PC-3 (cell line): Measurements from ENCODE around the gene NSF. TPM values are rescaled to one million over a fixed set of nuclear protein-coding genes. Genes with fewer than 3 reads are reported as not detected.

Experiments
- ATAC-seq: fragments of 200-7000 bp; cut with Tn5 transposase; 2 replicates; pipeline ENCODE4 v1.9.1; 2020; ENCODE audit warnings: mild to moderate bottlenecking, moderate library complexity
- BruUV-seq: library from RNA; stranded (reverse); fragments of 400-500 nt; replicated peaks from 2 replicates; lab custom pipeline; 2021; lab: Mats Ljungman, UMichigan
- CTCF ChIA-PET: fragments of 300-600 bp; sonication (Branson Sonifier 250); formaldehyde crosslinking; loops from one replicate; lab custom pipeline; 2022; ENCODE audit warnings: antibody characterized with exemption; lab: Charles Lee
- POLR2A ChIA-PET: fragments of 300-600 bp; sonication (Branson Sonifier 250); formaldehyde crosslinking; loops from one replicate; lab custom pipeline; 2022; ENCODE audit warnings: antibody characterized with exemption; ENCODE audit not compliant: unreplicated experiment; lab: Charles Lee
- DNase-seq: peaks from one replicate; pipeline ENCODE4 v3.0.0-alpha.2; 2015
- H2AFZ ChIP-seq: fragments of 300-600 bp; sonication (generic); 2 replicates; pipeline ENCODE4 v1.6.0; 2016; ENCODE audit warnings: antibody characterized with exemption, low read length
- H3F3A ChIP-seq: fragments of 300-600 bp; sonication (generic); one replicate; pipeline ENCODE4 v1.6.0; 2017; ENCODE audit warnings: antibody characterized with exemption, low read length, control low read depth, mild to moderate bottlenecking; ENCODE audit not compliant: unreplicated experiment
- H3K27ac ChIP-seq: fragments of 300-600 bp; sonication (generic); 2 replicates; pipeline ENCODE4 v1.5.1; 2016; ENCODE audit warnings: mild to moderate bottlenecking, low read length
- H3K27me3 ChIP-seq: fragments of 300-600 bp; sonication (generic); 2 replicates; pipeline ENCODE4 v1.6.1; 2016; ENCODE audit warnings: low read length, mixed read lengths
- H3K36me3 ChIP-seq: fragments of 300-600 bp; sonication (generic); 2 replicates; pipeline ENCODE4 v1.6.1; 2016; ENCODE audit warnings: low read depth, mixed run types, low read length, mixed read lengths
- H3K4me1 ChIP-seq: fragments of 300-600 bp; sonication (generic); 2 replicates; pipeline ENCODE4 v1.5.1; 2016; ENCODE audit warnings: low read length; ENCODE audit not compliant: insufficient read depth
- H3K4me2 ChIP-seq: fragments of 300-600 bp; sonication (generic); 2 replicates; pipeline ENCODE4 v1.6.0; 2016; ENCODE audit warnings: low read length
- H3K4me3 ChIP-seq: fragments of 300-600 bp; sonication (generic); 2 replicates; pipeline ENCODE4 v1.5.1; 2016; ENCODE audit warnings: mild to moderate bottlenecking, low read length, mixed read lengths
- H3K79me2 ChIP-seq: fragments of 300-600 bp; sonication (generic); 2 replicates; pipeline ENCODE4 v1.6.1; 2017; ENCODE audit warnings: low read length, mixed read lengths
- H3K9ac ChIP-seq: fragments of 300-600 bp; sonication (generic); 2 replicates; pipeline ENCODE4 v1.6.0; 2016; ENCODE audit warnings: mild to moderate bottlenecking, low read length
- H3K9me2 ChIP-seq: fragments of 300-600 bp; sonication (generic); replicated peaks from 2 replicates; pipeline ENCODE4 v1.6.1; 2016; ENCODE audit warnings: mixed run types, low read length, mixed read lengths
- H3K9me3 ChIP-seq: fragments of 300-600 bp; sonication (generic); 2 replicates; pipeline ENCODE4 v1.6.1; 2016; ENCODE audit warnings: low read length, mixed read lengths
- H4K20me1 ChIP-seq: fragments of 300-600 bp; sonication (generic); 2 replicates; pipeline ENCODE4 v1.6.1; 2016; ENCODE audit warnings: low read length, mixed read lengths
- EZH2 ChIP-seq: fragments of 300-600 bp; sonication (generic); IDR thresholded peaks from one replicate; pipeline ENCODE4 v1.6.1; 2017; ENCODE audit warnings: antibody characterized with exemption, mild to moderate bottlenecking, low read length; ENCODE audit not compliant: unreplicated experiment
- EZH2phosphoT487 ChIP-seq: fragments of 300-600 bp; sonication (generic); IDR thresholded peaks from 2 replicates; pipeline ENCODE4 v1.6.1; 2018; ENCODE audit warnings: mild to moderate bottlenecking, antibody characterized with exemption, low read length, borderline replicate concordance
- intact Hi-C: fragments of 100-400 bp; cut with micrococcal nuclease; formaldehyde crosslinking; loops from 2 replicates; pipeline ENCODE4 v1.9.0; 2023
- total RNA-seq: library from RNA; depleted of rRNA; stranded (reverse); fragments of >200 nt; gene quantifications from 2 replicates; pipeline ENCODE4 v1.2.3, GENCODE V29; 2014
- TF ChIP-seq, protein P1 (sequence below): fragments of 300-600 bp; sonication (generic); conservative IDR thresholded peaks from 2 replicates; pipeline ENCODE4 v1.5.1; 2017; ENCODE audit warnings: antibody characterized with exemption, low read depth, mild to moderate bottlenecking, low read length

The NSF gene
- total RNA-seq, 1 experiment from 2014 or later = 52.2 TPM

DNA sequence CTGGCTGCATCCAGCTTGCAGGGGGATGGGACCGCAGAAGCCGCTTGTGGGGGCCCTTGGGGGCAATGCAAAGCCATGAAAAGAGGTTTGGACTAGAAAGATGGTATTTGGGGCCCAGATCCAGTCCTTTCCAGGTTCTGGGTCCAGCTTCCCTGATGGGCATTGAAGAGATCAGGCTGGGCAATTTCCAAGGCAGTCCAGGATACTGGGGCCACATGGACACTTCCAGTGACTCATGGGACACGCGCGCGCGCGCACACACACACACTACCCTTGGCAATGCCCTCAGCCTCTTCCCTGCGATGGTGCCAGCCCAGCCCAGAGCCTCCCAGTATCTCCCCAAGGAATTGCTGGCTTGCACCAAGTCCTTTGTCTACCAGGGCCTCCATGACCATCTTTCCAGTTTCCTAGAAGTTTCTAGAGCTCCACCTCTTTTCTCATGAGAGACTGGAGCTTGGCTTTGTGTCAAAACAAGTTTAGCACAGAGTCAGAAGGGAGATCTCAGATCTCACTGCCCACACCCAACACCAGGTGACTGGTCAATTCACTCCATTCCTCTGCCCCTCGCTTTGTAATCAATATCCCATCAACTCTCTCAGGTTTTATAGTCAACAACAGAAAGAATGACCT, 183.8 kb downstream of the NSF start:
- Histone ChIP-seq H3K79me2 (no peaks in the 10 kb centered on the region), H3K9ac (no peak overlapping the region), H4K20me1 (no peaks in the 10 kb centered on the region), H3K36me3 (no peaks in the 10 kb centered on the region), H3K4me1 (peaks cover 27% of the 10 kb centered on the region), H3K27me3 (no peaks in the 10 kb centered on the region), H3F3A (no peaks in the 10 kb centered on the region), H3K27ac (no peak overlapping the region), H3K9me3 (no peaks in the 10 kb centered on the region), H3K9me2 (no peaks in the 10 kb centered on the region), H3K4me3 (no peak overlapping the region), H2AFZ (no peak overlapping the region), H3K4me2 (no peak overlapping the region)
- DNase-seq (no peak), ATAC-seq (no peak)
- intact Hi-C loops = no loop called here
- BruUV-seq = no TSS peak
- no peak for TF ChIP-seq EZH2
- TF ChIP-seq EZH2phosphoT487 = no peak
- TF ChIP-seq, protein P1, sequence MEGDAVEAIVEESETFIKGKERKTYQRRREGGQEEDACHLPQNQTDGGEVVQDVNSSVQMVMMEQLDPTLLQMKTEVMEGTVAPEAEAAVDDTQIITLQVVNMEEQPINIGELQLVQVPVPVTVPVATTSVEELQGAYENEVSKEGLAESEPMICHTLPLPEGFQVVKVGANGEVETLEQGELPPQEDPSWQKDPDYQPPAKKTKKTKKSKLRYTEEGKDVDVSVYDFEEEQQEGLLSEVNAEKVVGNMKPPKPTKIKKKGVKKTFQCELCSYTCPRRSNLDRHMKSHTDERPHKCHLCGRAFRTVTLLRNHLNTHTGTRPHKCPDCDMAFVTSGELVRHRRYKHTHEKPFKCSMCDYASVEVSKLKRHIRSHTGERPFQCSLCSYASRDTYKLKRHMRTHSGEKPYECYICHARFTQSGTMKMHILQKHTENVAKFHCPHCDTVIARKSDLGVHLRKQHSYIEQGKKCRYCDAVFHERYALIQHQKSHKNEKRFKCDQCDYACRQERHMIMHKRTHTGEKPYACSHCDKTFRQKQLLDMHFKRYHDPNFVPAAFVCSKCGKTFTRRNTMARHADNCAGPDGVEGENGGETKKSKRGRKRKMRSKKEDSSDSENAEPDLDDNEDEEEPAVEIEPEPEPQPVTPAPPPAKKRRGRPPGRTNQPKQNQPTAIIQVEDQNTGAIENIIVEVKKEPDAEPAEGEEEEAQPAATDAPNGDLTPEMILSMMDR = no peak
- ChIA-PET POLR2A (no interaction called here), CTCF (no interaction called here)

DNA sequence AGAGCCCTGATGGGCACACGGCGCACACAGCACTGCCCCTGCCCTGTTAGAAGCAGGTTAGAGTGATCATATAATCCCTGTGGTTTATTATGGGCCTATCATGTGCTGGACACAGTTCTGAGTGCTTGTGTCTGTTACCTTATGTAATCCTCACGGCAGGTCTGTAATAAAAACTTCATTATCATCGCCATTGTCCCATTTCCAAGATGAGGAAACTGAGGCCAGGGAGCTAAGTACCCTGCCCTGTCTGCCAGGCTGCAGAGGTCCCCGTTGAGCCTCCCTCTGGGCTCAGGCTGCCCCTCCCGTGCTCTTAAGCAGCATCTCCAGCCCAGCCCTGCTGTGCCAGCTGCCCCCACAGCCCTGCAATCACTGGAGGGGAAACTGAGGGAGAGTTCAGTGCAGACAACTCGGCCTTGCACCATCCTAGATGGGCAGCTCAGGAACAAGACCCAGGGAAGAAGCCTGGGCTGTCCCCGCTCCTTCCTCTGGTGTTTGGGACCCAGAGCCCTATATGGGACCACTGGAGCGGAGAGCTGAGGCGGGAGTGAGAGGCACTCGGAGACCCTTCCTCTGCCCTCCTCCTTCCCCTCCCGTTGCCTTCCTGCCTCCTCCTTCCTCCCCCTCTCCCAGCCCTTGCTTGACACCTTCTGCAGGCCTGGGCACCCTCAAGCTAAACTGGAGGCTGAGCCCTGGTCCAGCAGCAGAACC, 186.0 kb downstream of the NSF start:
- no peak overlapping the region for H3K4me2 ChIP-seq
- no peaks in the 10 kb centered on the region for H3K9me2 ChIP-seq
- H3K4me1 ChIP-seq = peaks cover 7% of the 10 kb centered on the region; the same call in 1 of the 2 replicates
- no peaks in the 10 kb centered on the region for H3K27me3 ChIP-seq
- H3K36me3 ChIP-seq = no peaks in the 10 kb centered on the region
- ChIA-PET CTCF (no interaction called here), POLR2A (no interaction called here)
- no peaks in the 10 kb centered on the region for H3K9me3 ChIP-seq
- BruUV-seq = no TSS peak
- DNase-seq = no peak
- H4K20me1 ChIP-seq = no peaks in the 10 kb centered on the region
- no peak overlapping the region for H3K4me3 ChIP-seq
- no peaks in the 10 kb centered on the region for H3F3A ChIP-seq
- no peak for ATAC-seq
- H2AFZ ChIP-seq = no peak overlapping the region
- no peak overlapping the region for H3K27ac ChIP-seq
- no peak overlapping the region for H3K9ac ChIP-seq
- TF ChIP-seq, protein P1 = no peak
- TF ChIP-seq EZH2phosphoT487 (no peak), EZH2 (no peak)
- no peaks in the 10 kb centered on the region for H3K79me2 ChIP-seq
- intact Hi-C loops = no loop called here
